Smooth muscle cell of trachea (primary cell): Measurements from ENCODE around the gene C16orf86. TPM values are rescaled to one million over a fixed set of nuclear protein-coding genes. Genes with fewer than 3 reads are reported as not detected.

Source experiments
- total RNA-seq: library from RNA; depleted of rRNA; stranded (reverse); fragments of >200 nt; gene quantifications from 2 replicates; pipeline ENCODE4 v1.2.1, GENCODE V29; 2014

Gene C16orf86, protein sequence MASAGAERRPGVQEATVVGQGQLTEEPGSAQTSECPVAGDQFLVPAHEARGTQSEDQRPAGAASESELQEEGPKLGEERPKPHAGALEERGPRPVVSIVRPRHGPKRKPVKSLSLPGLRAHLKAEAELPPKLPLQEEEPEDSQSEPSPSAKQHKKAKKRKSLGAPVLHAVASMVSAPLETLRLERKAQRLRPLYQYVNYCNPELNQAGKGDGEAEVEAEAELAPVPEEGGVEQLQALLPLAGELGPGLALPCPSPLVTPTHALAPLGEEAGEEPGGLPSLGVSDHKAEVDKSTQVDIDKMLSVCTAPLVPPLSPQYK
- total RNA-seq: 9.6 and 13.7 TPM in 2 replicates

DNA sequence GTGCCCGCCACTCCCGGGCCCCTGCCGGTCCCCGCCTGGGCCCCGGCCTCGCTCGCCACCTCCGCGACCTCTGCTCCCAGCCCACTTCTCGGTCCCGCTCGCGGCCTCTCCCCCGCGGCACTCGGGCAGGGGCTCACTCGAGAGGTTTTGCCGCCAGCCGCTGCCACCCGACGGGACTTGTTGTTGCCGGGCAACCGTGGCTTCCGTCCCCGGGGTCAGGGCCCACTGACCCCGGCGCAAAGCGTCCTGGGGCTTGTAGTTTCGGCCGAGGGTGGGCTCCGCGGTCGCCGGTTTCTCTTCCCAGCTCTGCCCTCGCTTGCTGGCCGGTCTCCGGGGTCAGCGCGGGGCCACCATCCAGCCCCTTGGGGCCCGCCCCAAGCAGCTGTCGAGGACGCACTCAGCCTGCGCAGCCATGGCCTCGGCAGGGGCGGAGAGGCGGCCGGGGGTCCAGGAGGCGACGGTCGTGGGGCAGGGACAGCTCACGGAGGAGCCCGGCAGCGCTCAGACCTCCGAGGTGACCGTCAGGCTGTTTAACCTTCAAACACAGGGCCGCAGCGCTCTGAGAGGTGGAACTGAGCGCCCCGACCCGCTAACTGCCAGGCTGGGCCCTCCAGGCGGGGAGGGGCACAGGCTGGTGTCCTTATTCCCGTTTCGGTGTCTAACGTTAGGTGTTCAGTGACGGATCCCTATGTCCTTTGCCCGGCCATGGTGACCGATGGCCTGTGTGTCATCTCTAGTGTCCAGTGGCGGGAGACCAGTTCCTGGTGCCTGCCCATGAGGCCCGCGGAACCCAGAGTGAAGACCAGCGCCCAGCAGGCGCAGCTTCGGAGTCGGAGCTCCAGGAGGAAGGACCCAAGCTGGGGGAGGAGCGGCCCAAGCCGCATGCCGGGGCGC is at the start of gene C16orf86, which contains the start of gene ENKD1:
Gene C16orf86, plus strand, starts transcription at position 256 of the 894 bp plus-strand sequence. Its CDS starts 157 bp downstream, at position 413.
Gene ENKD1, minus strand, starts transcription at position 192 of the 894 bp plus-strand sequence. CDS start 308 bp downstream, outside the sequence.

DNA sequence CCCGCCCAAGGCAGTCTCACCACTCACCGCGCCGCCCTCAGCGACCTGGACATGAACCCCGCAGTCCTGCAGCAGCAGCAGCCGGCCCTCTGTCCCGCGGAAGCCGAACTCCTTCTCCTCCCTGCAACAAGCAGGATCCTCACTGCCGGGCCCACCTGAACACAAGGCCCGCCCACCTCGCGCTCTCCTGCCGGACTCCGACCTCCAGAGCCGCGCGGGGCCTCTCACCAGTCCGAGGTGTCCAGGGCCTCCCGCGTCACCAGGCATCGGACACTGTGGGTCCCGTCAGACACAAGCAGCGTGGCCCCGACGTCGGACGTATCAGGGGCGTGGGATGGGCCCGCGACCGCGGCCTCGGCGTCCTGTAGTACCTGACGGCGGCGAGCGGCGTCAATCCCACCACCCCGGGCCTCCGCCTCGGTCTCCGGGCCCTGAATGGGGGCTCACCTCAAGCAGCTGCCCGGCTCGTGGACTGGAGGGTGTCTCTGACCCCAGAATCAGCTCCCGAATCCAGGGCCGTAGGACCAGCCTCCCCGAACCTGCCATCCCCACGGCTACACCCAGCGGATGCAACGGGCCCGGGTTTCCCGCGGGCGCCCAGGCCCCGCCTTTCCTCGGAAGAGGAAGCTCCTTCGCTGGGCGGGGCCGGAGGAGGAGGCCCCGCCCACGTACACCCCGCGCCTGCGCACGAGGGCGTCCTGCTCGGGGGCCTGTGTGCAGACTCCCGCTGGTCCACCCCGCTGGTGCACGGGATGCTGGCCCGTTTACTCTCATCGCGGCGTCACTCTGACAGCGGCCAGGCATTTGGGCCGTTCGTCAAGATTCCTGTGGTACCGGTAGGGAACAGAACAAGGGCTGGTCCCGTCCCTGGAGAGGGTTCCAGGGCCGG is 6.7 kb upstream of the C16orf86 start, which contains the start of gene ACD:
Gene ACD, minus strand, starts transcription at position 586 of the 889 bp plus-strand sequence. Its CDS starts 40 bp downstream, at position 546.

DNA sequence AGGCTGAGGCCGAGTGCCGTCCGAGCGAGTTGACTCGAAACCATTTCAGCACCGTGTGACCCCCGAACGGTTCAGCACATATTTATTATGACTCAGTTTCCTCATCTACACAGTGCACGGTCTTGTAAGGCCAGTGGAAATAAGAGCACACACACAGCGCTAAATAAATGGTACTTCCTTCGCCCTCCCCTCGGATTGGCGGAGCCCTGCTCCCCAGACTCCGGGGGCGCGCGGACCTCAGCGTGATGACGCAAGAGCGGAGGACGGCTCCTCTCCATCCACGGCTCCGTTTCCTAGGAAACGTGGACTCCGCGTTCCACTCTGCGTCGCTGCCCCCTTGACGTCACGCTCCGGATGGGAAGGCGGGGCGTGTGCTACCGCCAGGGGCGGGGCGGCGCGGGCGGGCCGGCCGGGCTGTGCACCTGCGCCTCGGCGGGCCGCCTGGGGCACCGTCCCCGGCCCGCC is 6.0 kb upstream of the C16orf86 start, which contains the start of gene PARD6A:
Gene PARD6A, plus strand, starts transcription at position 397 of the 465 bp plus-strand sequence. CDS start 79 bp downstream, outside the sequence.

Other genes with a start within 250 kb of the C16orf86 start
- 0.15 and 0.66 TPM in 2 replicates for gene HSD11B2, start 235.7 kb upstream of the C16orf86 start, total RNA-seq
- 181 and 219 TPM in 2 replicates for gene ATP6V0D1, start 185.7 kb upstream of the C16orf86 start, total RNA-seq
- gene AGRP, start 183.3 kb upstream of the C16orf86 start, total RNA-seq: not detected in 2 replicates
- gene RIPOR1, start 138.0 kb upstream of the C16orf86 start, total RNA-seq: 39.4 and 47.1 TPM in 2 replicates
- 17.7 and 27.5 TPM in 2 replicates for gene CTCF, start 104.3 kb upstream of the C16orf86 start, total RNA-seq
- gene CARMIL2, start 21.7 kb upstream of the C16orf86 start, total RNA-seq: under 0.01 and 0.29 TPM in 2 replicates
- 15.4 and 16.7 TPM in 2 replicates for gene ACD, start 6.6 kb upstream of the C16orf86 start, total RNA-seq
- 0.44 and 2.5 TPM in 2 replicates for gene PARD6A, start 5.9 kb upstream of the C16orf86 start, total RNA-seq
- 18.2 and 21.8 TPM in 2 replicates for gene ENKD1, start 64 bp upstream of the C16orf86 start, total RNA-seq
- gene GFOD2, start 52.5 kb downstream of the C16orf86 start, total RNA-seq: 15.4 and 16.1 TPM in 2 replicates
- gene RANBP10, start 139.7 kb downstream of the C16orf86 start, total RNA-seq: 4.9 and 7.8 TPM in 2 replicates
- gene TSNAXIP1, start 140.1 kb downstream of the C16orf86 start, total RNA-seq: 0.73 and 1.3 TPM in 2 replicates
- gene THAP11, start 175.5 kb downstream of the C16orf86 start, total RNA-seq: 32.6 and 58.1 TPM in 2 replicates
- gene NUTF2, start 180.1 kb downstream of the C16orf86 start, total RNA-seq: 141 and 205 TPM in 2 replicates
- 35.6 and 36.1 TPM in 2 replicates for gene CENPT, start 180.9 kb downstream of the C16orf86 start, total RNA-seq
- 61.5 and 67.2 TPM in 2 replicates for gene EDC4, start 206.2 kb downstream of the C16orf86 start, total RNA-seq
- 0.73 TPM in 1 of 2 replicates, not detected in the other for gene NRN1L, start 218.1 kb downstream of the C16orf86 start, total RNA-seq
- gene PSKH1, start 226.4 kb downstream of the C16orf86 start, total RNA-seq: 14.5 and 18.5 TPM in 2 replicates